Measurements from ENCODE around the gene BRD2.

The BRD2 gene

GRCh38 chr6:32956176-32956575, 12.2 kb upstream of the BRD2 start:
- in situ Hi-C loops (cut with MboI; ENCODE audit: low sequenced_read_pairs, unreplicated experiment), result no loop called here
- TF ChIP-seq CTCF (IDR thresholded peaks at IDR 0.05; ENCODE audit: borderline replicate concordance, control extremely low read depth, extremely low read depth, insufficient read depth, missing control alignments), result no peak
- DNase-seq (ENCODE audit: low spot score), result no peak

GRCh38 chr6:32960563-32960962, 7.8 kb upstream of the BRD2 start:
- TF ChIP-seq CTCF (IDR thresholded peaks at IDR 0.05; ENCODE audit: borderline replicate concordance, control extremely low read depth, extremely low read depth, insufficient read depth, missing control alignments), result no peak
- no peak for DNase-seq (ENCODE audit: low spot score)
- in situ Hi-C loops (cut with MboI; ENCODE audit: low sequenced_read_pairs, unreplicated experiment), result no loop called here

- no peak for DNase-seq (ENCODE audit: low spot score)
- in situ Hi-C loops (cut with MboI; ENCODE audit: low sequenced_read_pairs, unreplicated experiment), result no loop called here
- no peak for TF ChIP-seq CTCF (IDR thresholded peaks at IDR 0.05; ENCODE audit: borderline replicate concordance, control extremely low read depth, extremely low read depth, insufficient read depth, missing control alignments)
Measured at GRCh38 chr6:32962213-32962826, 6.1 kb upstream of the BRD2 start.

- no peak for DNase-seq (ENCODE audit: low spot score)
- TF ChIP-seq CTCF (IDR thresholded peaks at IDR 0.05; ENCODE audit: borderline replicate concordance, control extremely low read depth, extremely low read depth, insufficient read depth, missing control alignments), result no peak
- in situ Hi-C loops (cut with MboI; ENCODE audit: low sequenced_read_pairs, unreplicated experiment), result no loop called here
Measured at GRCh38 chr6:32963866-32964265, 4.5 kb upstream of the BRD2 start.

GRCh38 chr6:32964776-32965175, 3.6 kb upstream of the BRD2 start:
- in situ Hi-C loops (cut with MboI; ENCODE audit: low sequenced_read_pairs, unreplicated experiment), result no loop called here

GRCh38 chr6:32967151-32968091, 973 bp upstream of the BRD2 start:
- no peak for DNase-seq (ENCODE audit: low spot score)
- peak; percentile 59 for TF ChIP-seq CTCF (IDR thresholded peaks at IDR 0.05; ENCODE audit: borderline replicate concordance, control extremely low read depth, extremely low read depth, insufficient read depth, missing control alignments)
- in situ Hi-C loops (cut with MboI; ENCODE audit: low sequenced_read_pairs, unreplicated experiment), result no loop called here

More at GRCh38 chr6:32964776-32965175, 3.6 kb upstream of the BRD2 start:
- TF ChIP-seq CTCF (IDR thresholded peaks at IDR 0.05; ENCODE audit: borderline replicate concordance, control extremely low read depth, extremely low read depth, insufficient read depth, missing control alignments), result no peak
- DNase-seq (ENCODE audit: low spot score), result no peak
